SIG-M5 (cell line): Measurements from ENCODE around the gene ARPC3.
"Not testable (repeated sequence)": the region's sequence is repeated elsewhere in the genome, so short reads cannot be mapped to it uniquely, and the experiment has no call there.

Experiments
- DNase-seq: peaks from one replicate; lab custom pipeline; 2025; lab: John Stamatoyannopoulos, UW

Gene ARPC3

GRCh38 chr12:110417113-110417512 is 33.0 kb downstream of the ARPC3 start:
- DNase-seq: not testable (repeated sequence)

- DNase-seq: not testable (repeated sequence)
Measured at GRCh38 chr12:110410086-110410485, 40.1 kb downstream of the ARPC3 start.

GRCh38 chr12:110405126-110405662 is 44.9 kb downstream of the ARPC3 start:
- DNase-seq: not testable (repeated sequence)

- no peak for DNase-seq
Measured at GRCh38 chr12:110403976-110404682, 46.0 kb downstream of the ARPC3 start.

GRCh38 chr12:110403146-110403975 is 46.8 kb downstream of the ARPC3 start, which contains the start of gene ANAPC7:
Gene ANAPC7, minus strand, starts transcription at chr12:110403708. Its CDS starts 81 bp downstream, at chr12:110403627.
- peak; percentile 36 for DNase-seq
